Small intestine (tissue), 7 donors: ENCODE measurements around the gene TLK1. TPM values are rescaled to one million over a fixed set of nuclear protein-coding genes. Genes with fewer than 3 reads are reported as not detected.
"Not testable (repeated sequence)": the region's sequence is repeated elsewhere in the genome, so short reads cannot be mapped to it uniquely, and the experiment has no call there.

Source experiments
- DNase-seq, 2 donors: peaks; one replicate each; pipeline versions ENCODE4 v3.0.0 to v3.0.0-alpha.2; 2013
- FAIRE-seq: peaks from 2 replicates; lab custom pipeline; 2012; peaks lifted over from hg19 to GRCh38; lab: Jason Lieb, UNC
- H3K27ac ChIP-seq, 3 donors: one replicate each; pipeline ENCODE4 v1.5.1; 2013; ENCODE audit warnings: low read length in 2 of 3, mild to moderate bottlenecking in 2 of 3, control low read depth in 1 of 3, inconsistent platforms in 1 of 3, low read depth in 1 of 3, moderate library complexity in 1 of 3
- H3K27me3 ChIP-seq, 3 donors: one replicate each; pipeline ENCODE4 v1.6.1; 2013; ENCODE audit warnings: low read length in 3 of 3, inconsistent platforms in 1 of 3; ENCODE audit not compliant: control insufficient read depth in 3 of 3, insufficient read depth in 3 of 3
- H3K36me3 ChIP-seq, 3 donors: one replicate each; pipeline ENCODE4 v1.6.1; 2013; ENCODE audit warnings: low read length in 3 of 3, inconsistent platforms in 1 of 3, low read depth in 1 of 3, mild to moderate bottlenecking in 1 of 3, moderate library complexity in 1 of 3; ENCODE audit not compliant: control insufficient read depth in 3 of 3, insufficient read depth in 2 of 3
- H3K4me1 ChIP-seq, 3 donors: one replicate each; pipeline ENCODE4 v1.6.1; 2013; ENCODE audit warnings: low read length in 2 of 3, inconsistent platforms in 1 of 3, low read depth in 1 of 3, mild to moderate bottlenecking in 1 of 3, moderate library complexity in 1 of 3; ENCODE audit not compliant: control insufficient read depth in 3 of 3, insufficient read depth in 2 of 3
- H3K4me3 ChIP-seq, 3 donors: one replicate each; pipeline ENCODE4 v1.5.1; 2013; ENCODE audit warnings: low read length in 3 of 3, control low read depth in 1 of 3, inconsistent platforms in 1 of 3, low read depth in 1 of 3, mild to moderate bottlenecking in 1 of 3, moderate library complexity in 1 of 3
- H3K9me3 ChIP-seq, 2 donors: one replicate each; pipeline ENCODE4 v1.6.1; 2013; ENCODE audit warnings: low read depth in 1 of 2, low read length in 1 of 2; ENCODE audit not compliant: control insufficient read depth in 2 of 2, insufficient read depth in 1 of 2
- WGBS, 3 donors: extraction: QIAGEN DNeasy Blood & Tissue Kit; methylation state at CpG; one replicate each; pipeline ENCODE4 v1.1.7; 2013; 5-methylcytosine and 5-hydroxymethylcytosine counted together
- polyA plus RNA-seq, 4 donors: library from polyadenylated mRNA; stranded (reverse) in 3 of 4; unstranded in 1 of 4; fragments of 200-250 nt in 3 of 4; fragments of 120-200 nt in 1 of 4; gene quantifications; one replicate each; pipeline versions ENCODE4 v1.2.1 to v1.2.3, GENCODE V29; 2013
- donor health status: healthy with polysubstance abuse.
- donor health status: control.
- donor health status: control.
- donor health status: Bipolar disorder and iron deficiency.
- donor health status: healthy.

Gene TLK1
- polyA plus RNA-seq, 4 donors, result 10.0 to 27.8 (median 11.6) TPM

GRCh38 chr2:171165967-171166327 lies 5.3 kb upstream of the TLK1 start:
- DNase-seq, result no peak
- no peaks in the 10 kb centered on the region for H3K36me3 ChIP-seq
- whole genome bisulfite sequencing, 3 donors, result 74 to 100% (median 89%) methylated on average over 1 of the region's 1 CpG
- no peaks in the 10 kb centered on the region for H3K9me3 ChIP-seq
- no peak for FAIRE-seq
- H3K4me1 ChIP-seq, result no peaks in the 10 kb centered on the region
- H3K27ac ChIP-seq, result no peak overlapping the region
- no peak overlapping the region for H3K4me3 ChIP-seq
- H3K27me3 ChIP-seq, result no peaks in the 10 kb centered on the region

GRCh38 chr2:171163261-171163660 lies 2.6 kb upstream of the TLK1 start:
- Histone ChIP-seq H3K4me1 (no peaks in the 10 kb centered on the region), H3K27me3 (no peaks in the 10 kb centered on the region), H3K4me3 (no peak overlapping the region), H3K27ac (no peak overlapping the region), H3K9me3 (no peaks in the 10 kb centered on the region), H3K36me3 (no peaks in the 10 kb centered on the region)
- DNase-seq (peak in 1 of 2 donors; percentile 22), FAIRE-seq (no peak)
- 73 to 87% (median 75%) methylated on average over 4 of the region's 4 CpGs for WGBS, 3 donors

- not testable (repeated sequence) for H3K4me1 ChIP-seq, H3K4me3 ChIP-seq, H3K9me3 ChIP-seq, DNase-seq, H3K27me3 ChIP-seq, H3K36me3 ChIP-seq, H3K27ac ChIP-seq, FAIRE-seq
- 92 to 96% (median 93%) methylated on average over 9 of the region's 9 CpGs for WGBS, 3 donors
Measured at GRCh38 chr2:171162522-171163197, 2.0 kb upstream of the TLK1 start.

- DNase-seq, result peak; percentile 80 to 90
- Histone ChIP-seq H3K27ac (peak overlapping the region; percentile 92 to 97 (median 94)), H3K36me3 (no peaks in the 10 kb centered on the region), H3K9me3 (no peaks in the 10 kb centered on the region), H3K4me1 (no peaks in the 10 kb centered on the region), H3K27me3 (no peaks in the 10 kb centered on the region), H3K4me3 (peak overlapping the region; percentile 75 to 93 (median 85))
- FAIRE-seq, result no peak
- WGBS, 3 donors, result 1 to 2% (median 1%) methylated on average over 14 to 65 of the region's 65 CpGs
Measured at GRCh38 chr2:171160956-171161740, 455 bp upstream of the TLK1 start.

- H3K9me3 ChIP-seq, result no peaks in the 10 kb centered on the region
- H3K27ac ChIP-seq, result peak overlapping the region; percentile 64 to 97 (median 94)
- H3K4me3 ChIP-seq, result peak overlapping the region; percentile 75 to 93 (median 85)
- no peaks in the 10 kb centered on the region for H3K4me1 ChIP-seq
- H3K27me3 ChIP-seq, result no peaks in the 10 kb centered on the region
- 0 to 1% (median 0%) methylated on average over 31 to 38 of the region's 38 CpGs for WGBS, 3 donors
- DNase-seq (peak; percentile 38 to 79), FAIRE-seq (no peak)
- H3K36me3 ChIP-seq, result no peaks in the 10 kb centered on the region
Measured at GRCh38 chr2:171159372-171160118, 1.1 kb downstream of the TLK1 start.

GRCh38 chr2:171158790-171159371 lies 1.8 kb downstream of the TLK1 start:
- Histone ChIP-seq H3K27me3 (no peaks in the 10 kb centered on the region), H3K9me3 (no peaks in the 10 kb centered on the region), H3K4me1 (peaks cover 0 to 4% (median 0%) of the 10 kb centered on the region in 3 donors), H3K4me3 (peak overlapping the region; percentile 75 to 93 (median 85)), H3K27ac (peak overlapping the region in 2 of 3 donors; percentile 64 to 97), H3K36me3 (no peaks in the 10 kb centered on the region)
- peak in 1 of 2 donors; percentile 31 for DNase-seq
- FAIRE-seq, result no peak
- 2 to 7% (median 7%) methylated on average over 15 of the region's 15 CpGs for WGBS, 3 donors

- H3K27ac ChIP-seq, result no peak overlapping the region
- H3K36me3 ChIP-seq, result no peaks in the 10 kb centered on the region
- H3K4me1 ChIP-seq, result peaks cover 0 to 6% (median 0%) of the 10 kb centered on the region in 3 donors
- DNase-seq (no peak), FAIRE-seq (no peak)
- WGBS, 3 donors, result 54 to 69% (median 68%) methylated on average over 9 of the region's 9 CpGs
- H3K4me3 ChIP-seq, result peak overlapping the region in 1 of 3 donors; percentile 93
- H3K27me3 ChIP-seq, result no peaks in the 10 kb centered on the region
- no peaks in the 10 kb centered on the region for H3K9me3 ChIP-seq
Measured at GRCh38 chr2:171158036-171158789, 2.5 kb downstream of the TLK1 start.
